ENCODE measurements around the gene DDX39B.

Gene DDX39B

GRCh38 chr6:31579119-31579505 lies 37.3 kb upstream of the DDX39B start:
- in situ Hi-C loops (cut with MboI; ENCODE audit: low sequenced_read_pairs, unreplicated experiment) = no loop called here
- DNase-seq (ENCODE audit: low spot score) = no peak
- TF ChIP-seq CTCF (IDR thresholded peaks at IDR 0.05; ENCODE audit: borderline replicate concordance, control extremely low read depth, extremely low read depth, insufficient read depth, missing control alignments) = no peak

DNA sequence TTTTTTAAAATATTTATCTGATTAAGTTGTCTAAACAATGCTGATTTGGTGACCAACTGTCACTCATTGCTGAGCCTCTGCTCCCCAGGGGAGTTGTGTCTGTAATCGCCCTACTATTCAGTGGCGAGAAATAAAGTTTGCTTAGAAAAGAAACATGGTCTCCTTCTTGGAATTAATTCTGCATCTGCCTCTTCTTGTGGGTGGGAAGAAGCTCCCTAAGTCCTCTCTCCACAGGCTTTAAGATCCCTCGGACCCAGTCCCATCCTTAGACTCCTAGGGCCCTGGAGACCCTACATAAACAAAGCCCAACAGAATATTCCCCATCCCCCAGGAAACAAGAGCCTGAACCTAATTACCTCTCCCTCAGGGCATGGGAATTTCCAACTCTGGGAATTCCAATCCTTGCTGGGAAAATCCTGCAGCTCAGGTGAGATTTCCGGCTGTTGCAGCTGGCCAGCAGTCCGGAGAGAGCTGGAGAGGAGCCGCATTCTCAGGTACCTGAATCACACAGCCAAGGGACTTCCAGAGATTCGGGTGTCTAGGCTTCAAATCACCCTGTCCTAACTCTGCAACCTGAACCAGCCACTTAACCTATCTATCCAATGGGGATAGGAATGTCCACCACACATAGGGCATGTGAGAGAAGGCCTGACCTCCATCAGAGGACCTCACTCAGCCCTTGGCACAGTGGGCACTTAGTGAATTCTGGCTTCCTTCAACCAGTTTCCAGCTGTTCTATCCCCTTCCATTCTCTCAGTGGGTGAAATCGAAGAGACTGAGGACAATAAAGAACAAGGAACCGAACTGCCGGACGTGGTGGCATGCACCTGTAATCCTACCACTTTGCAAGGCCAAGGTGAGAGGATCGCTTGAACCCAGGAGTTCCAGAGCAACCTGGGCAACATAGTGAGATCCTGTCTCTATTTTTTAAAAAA lies 36.6 kb upstream of the DDX39B start:
- DNase-seq (ENCODE audit: low spot score) = no peak

GRCh38 chr6:31577579-31577966 lies 35.8 kb upstream of the DDX39B start:
- TF ChIP-seq CTCF (IDR thresholded peaks at IDR 0.05; ENCODE audit: borderline replicate concordance, control extremely low read depth, extremely low read depth, insufficient read depth, missing control alignments) = no peak

More for the DNA sequence above, 36.6 kb upstream of the DDX39B start:
- in situ Hi-C loops (cut with MboI; ENCODE audit: low sequenced_read_pairs, unreplicated experiment) = no loop called here
- TF ChIP-seq CTCF (IDR thresholded peaks at IDR 0.05; ENCODE audit: borderline replicate concordance, control extremely low read depth, extremely low read depth, insufficient read depth, missing control alignments) = no peak

GRCh38 chr6:31576897-31577578 lies 35.2 kb upstream of the DDX39B start:
- in situ Hi-C loops (cut with MboI; ENCODE audit: low sequenced_read_pairs, unreplicated experiment) = no loop called here
- TF ChIP-seq CTCF (IDR thresholded peaks at IDR 0.05; ENCODE audit: borderline replicate concordance, control extremely low read depth, extremely low read depth, insufficient read depth, missing control alignments) = no peak
- DNase-seq (ENCODE audit: low spot score) = no peak

More at GRCh38 chr6:31577579-31577966, 35.8 kb upstream of the DDX39B start:
- in situ Hi-C loops (cut with MboI; ENCODE audit: low sequenced_read_pairs, unreplicated experiment) = no loop called here
- no peak for DNase-seq (ENCODE audit: low spot score)

DNA sequence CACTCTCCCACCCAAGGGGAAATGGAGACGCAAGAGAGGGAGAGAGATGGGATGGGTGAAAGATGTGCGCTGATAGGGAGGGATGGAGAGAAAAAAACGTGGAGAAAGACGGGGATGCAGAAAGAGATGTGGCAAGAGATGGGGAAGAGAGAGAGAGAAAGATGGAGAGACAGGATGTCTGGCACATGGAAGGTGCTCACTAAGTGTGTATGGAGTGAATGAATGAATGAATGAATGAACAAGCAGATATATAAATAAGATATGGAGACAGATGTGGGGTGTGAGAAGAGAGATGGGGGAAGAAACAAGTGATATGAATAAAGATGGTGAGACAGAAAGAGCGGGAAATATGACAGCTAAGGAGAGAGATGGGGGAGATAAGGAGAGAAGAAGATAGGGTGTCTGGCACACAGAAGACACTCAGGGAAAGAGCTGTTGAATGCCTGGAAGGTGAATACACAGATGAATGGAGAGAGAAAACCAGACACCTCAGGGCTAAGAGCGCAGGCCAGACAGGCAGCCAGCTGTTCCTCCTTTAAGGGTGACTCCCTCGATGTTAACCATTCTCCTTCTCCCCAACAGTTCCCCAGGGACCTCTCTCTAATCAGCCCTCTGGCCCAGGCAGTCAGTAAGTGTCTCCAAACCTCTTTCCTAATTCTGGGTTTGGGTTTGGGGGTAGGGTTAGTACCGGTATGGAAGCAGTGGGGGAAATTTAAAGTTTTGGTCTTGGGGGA lies 34.3 kb upstream of the DDX39B start:
- in situ Hi-C loops (cut with MboI; ENCODE audit: low sequenced_read_pairs, unreplicated experiment) = no loop called here
- DNase-seq (ENCODE audit: low spot score) = no peak
- TF ChIP-seq CTCF (IDR thresholded peaks at IDR 0.05; ENCODE audit: borderline replicate concordance, control extremely low read depth, extremely low read depth, insufficient read depth, missing control alignments) = no peak

DNA sequence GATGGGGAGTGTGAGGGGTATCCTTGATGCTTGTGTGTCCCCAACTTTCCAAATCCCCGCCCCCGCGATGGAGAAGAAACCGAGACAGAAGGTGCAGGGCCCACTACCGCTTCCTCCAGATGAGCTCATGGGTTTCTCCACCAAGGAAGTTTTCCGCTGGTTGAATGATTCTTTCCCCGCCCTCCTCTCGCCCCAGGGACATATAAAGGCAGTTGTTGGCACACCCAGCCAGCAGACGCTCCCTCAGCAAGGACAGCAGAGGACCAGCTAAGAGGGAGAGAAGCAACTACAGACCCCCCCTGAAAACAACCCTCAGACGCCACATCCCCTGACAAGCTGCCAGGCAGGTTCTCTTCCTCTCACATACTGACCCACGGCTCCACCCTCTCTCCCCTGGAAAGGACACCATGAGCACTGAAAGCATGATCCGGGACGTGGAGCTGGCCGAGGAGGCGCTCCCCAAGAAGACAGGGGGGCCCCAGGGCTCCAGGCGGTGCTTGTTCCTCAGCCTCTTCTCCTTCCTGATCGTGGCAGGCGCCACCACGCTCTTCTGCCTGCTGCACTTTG lies 33.6 kb upstream of the DDX39B start, which contains the start of gene TNF:
TNF (plus strand) TSS at position 231 of the 567 bp plus-strand sequence; CDS start at position 408, 177 bp downstream.
- in situ Hi-C loops (cut with MboI; ENCODE audit: low sequenced_read_pairs, unreplicated experiment) = no loop called here
- no peak for TF ChIP-seq CTCF (IDR thresholded peaks at IDR 0.05; ENCODE audit: borderline replicate concordance, control extremely low read depth, extremely low read depth, insufficient read depth, missing control alignments)
- DNase-seq (ENCODE audit: low spot score) = peak; percentile 83

All from GM13976 (cell line).